Left colon (tissue), 2 donors: ENCODE data around the gene FNDC3A. TPM values are rescaled to one million over a fixed set of nuclear protein-coding genes. Genes with fewer than 3 reads are reported as not detected.
"Not testable (repeated sequence)": the region's sequence is repeated elsewhere in the genome, so short reads cannot be mapped to it uniquely, and the experiment has no call there.

ENCODE experiments used
- ATAC-seq: fragments of 200-7000 bp; cut with Tn5 transposase; one replicate; pipeline ENCODE4 v1.9.1; 2020; ENCODE audit warnings: mild to moderate bottlenecking, moderate library complexity
- DNase-seq, 2 donors: peaks; one replicate each; pipeline ENCODE4 v3.0.0-alpha.2; 2020
- intact Hi-C, 2 donors: fragments of 100-400 bp; cut with DNase I in 1 of 2; cut with micrococcal nuclease in 1 of 2; formaldehyde crosslinking; loops; one replicate each; pipeline versions ENCODE4 v1.11.2 to v1.14.0; 2022; cut with DNase I, micrococcal nuclease
- total RNA-seq, 2 donors: library from RNA; stranded (reverse); fragmentation: NEBNext Ultra II Directional; extraction: Animal tissue kit (Norgen Biotek cat#: 25700); gene quantifications; one replicate each; pipeline ENCODE4 v1.2.1, GENCODE V29; 2021
- donor health status: DM: no; HTN: no; CAD: no.
- donor health status: DM: yes; HTN: yes; CAD: no.

FNDC3A gene
- total RNA-seq, 2 donors from 2014 or later = 43.1 to 49.9 TPM

DNA sequence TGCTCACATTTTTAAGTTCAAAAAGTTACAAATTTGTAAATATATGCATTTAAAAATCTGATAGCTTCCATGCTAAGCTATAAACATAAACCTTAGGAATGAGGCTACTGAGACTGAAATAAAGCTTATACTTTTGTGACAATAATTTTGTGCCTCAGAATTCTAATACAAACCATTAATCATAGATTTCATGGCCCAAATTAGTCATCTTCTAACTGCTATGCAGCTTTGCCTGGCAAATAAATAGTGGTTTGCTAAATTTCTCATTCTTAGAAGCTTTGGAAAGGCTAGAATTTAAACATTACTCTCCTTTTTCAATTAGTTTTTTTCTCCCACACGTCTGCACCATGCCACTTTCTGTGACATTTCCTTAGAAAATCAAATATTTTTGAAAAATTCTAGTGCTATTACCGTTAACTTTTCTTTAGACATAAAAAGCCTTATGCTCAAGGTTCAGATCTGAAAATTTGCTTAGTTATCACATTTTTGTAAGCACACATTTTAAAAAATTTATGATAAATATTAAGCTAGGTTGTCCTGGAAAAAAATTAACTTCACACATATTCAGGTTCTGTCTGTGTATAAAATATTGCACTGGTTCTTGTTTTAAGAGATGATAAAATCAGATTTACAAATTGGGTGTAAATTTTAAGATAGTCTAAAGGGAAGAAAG, 46.9 kb downstream of the FNDC3A start:
- DNase-seq (no peak), ATAC-seq (no peak)
- intact Hi-C loops = no loop called here

DNA sequence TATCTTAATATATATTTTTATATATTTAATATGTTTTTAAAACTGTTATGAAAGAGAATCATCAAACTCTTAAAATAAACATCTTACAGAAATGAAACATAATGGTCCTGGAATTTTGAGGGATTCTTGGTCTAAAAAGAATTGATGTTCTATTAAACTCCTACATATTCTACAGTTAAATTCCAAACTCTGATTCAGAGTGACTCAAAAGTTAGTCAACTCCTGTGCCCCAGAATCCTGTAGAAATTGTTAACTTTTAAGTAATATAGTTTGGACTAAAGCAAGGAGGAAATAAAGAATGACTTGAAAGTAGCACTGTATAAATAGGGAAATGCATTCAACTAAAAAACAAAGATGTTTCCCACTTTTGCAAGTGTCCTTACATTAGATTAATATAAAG, 47.7 kb downstream of the FNDC3A start:
- intact Hi-C loops = no loop called here
- DNase-seq (no peak), ATAC-seq (no peak)

DNA sequence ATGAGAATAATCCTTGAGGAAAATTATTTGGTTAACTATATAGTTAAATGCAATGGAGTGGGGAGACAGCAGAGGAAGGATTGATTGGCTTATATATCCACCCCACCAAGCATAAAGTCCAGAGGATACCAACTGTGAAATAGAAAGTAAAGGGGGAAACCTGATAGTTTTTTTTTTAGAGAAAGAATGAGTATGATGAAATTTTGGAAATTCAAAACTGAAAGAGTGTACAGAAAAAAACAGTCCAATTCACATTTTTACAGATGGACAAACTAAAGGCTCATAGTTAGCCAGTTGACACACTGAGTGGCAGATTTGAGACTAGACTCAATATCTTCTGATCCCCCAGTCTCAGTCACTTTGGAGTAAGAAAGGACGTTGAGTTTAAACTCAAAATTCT, 51.1 kb downstream of the FNDC3A start:
- intact Hi-C loops = no loop called here
- ATAC-seq (no peak), DNase-seq (no peak)

DNA sequence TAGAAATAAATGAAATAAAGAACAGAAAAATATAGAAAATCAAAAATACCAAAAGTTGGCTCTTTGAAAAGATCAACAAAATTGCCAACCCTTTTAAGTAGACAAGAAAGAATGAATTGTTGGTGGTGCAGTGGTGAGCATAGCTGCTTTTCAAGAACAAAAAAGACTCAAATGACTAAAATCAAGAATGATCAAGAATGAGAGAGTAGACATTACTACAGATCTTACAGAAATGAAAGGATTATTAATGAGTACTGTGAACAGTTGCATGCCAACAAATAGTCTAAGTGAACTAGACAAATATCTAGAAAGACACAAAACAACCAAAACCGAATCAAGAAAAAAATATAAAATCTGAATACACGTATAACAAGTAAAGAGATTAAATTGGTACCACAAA, 53.9 kb downstream of the FNDC3A start:
- no peak for ATAC-seq

DNA sequence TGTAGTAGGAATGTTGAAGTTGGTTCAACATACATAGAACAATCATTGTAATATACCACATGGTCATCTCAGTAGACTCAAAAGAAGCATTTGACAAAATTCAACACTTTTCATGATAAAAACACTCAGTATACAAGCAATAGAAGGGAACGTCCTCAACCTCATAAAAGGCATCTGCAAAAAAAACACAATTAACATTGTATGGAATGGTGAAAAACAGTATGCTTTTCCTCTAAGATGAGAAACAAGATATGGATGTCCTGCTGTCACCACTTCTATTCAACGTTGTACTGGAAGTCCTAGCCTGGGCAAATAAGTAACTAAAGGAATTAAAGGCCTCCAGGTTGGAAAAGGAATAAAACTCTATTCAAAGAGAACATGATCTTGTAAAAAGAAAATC, 54.5 kb downstream of the FNDC3A start:
- DNase-seq (no peak), ATAC-seq (no peak)
- intact Hi-C loops = no loop called here

More for the DNA sequence above, 53.9 kb downstream of the FNDC3A start:
- DNase-seq = no peak
- intact Hi-C loops = no loop called here

DNA sequence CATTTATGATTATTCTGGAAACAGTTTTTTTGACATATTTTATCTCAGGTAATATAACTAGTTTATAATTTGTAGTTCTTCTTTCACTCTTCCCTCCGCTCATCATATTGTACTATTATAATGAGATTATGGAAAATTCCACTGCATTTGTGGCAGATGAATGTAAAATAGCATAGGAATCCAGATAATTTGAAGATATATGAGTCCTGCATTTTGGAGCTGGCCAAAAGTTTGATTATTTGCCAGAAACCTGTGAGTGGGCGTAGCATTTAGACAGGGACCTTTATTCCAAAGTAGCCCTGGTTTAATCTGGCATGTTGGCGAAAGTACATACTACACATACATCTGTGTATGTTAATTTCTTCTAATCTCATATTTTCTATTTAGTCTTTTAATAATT, 65.2 kb downstream of the FNDC3A start:
- intact Hi-C loops = no loop called here
- DNase-seq (no peak), ATAC-seq (no peak)

DNA sequence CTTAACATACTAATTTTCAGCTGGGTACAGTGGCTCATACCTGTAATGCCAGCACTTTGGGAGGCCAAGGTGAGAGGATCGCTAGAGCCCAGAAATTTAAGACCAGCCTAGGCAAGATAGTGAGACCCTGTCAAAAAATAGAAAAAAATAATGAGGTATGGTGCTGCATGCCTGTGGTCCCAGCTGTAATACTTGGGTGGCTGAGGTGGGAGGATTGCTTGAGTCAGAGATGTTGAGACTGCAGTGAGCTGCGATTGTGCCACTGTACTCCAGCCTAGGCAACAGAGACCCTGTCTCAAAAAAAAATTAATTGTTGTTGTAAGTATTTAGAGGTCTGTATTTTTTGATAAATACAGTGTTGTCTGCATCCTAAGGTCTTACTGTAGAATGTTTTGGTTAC, 66.8 kb downstream of the FNDC3A start:
- intact Hi-C loops = no loop called here
- ATAC-seq (no peak), DNase-seq (no peak)

DNA sequence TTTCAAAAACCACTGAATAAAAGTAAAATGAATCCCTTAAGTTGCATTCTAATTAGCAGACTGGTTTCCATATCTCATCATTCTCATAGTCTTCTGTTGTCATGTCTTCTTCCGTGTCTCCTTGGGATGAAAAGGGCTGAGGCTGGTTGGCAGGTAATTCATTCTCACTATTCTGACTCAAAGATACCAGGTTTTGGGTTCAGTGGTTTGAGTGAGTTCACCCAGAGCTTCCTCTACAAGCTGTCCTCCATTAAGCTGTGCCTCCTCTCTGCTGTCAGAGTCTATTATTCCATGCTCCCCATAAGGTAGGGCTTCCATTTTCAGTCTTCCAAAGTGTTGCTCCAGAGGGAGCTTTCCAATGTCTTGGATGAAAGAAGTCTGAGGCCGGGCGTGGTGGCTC, 68.3 kb downstream of the FNDC3A start:
- intact Hi-C loops = no loop called here
- no peak for ATAC-seq
- no peak for DNase-seq

DNA sequence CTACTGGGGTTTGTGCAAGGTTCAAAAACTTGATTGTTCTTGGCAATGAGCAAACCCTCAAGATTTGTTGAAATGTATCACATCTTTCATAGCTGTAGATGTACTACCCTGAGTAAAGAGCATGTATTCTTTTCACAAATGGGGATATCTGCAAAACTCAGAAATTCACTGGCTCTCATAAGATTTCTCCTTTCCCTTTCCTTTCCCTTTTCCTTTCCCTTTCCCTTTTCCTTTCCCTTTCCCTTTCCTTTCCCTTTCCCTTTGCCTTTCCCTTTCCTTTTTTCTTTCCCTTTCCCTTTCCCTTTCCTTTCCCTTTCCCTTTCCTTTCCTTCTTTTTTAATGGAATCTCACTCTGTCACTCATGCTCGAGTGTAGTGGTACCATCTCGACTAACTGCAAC, 69.1 kb downstream of the FNDC3A start:
- DNase-seq (no peak), ATAC-seq (no peak)
- intact Hi-C loops = no loop called here

DNA sequence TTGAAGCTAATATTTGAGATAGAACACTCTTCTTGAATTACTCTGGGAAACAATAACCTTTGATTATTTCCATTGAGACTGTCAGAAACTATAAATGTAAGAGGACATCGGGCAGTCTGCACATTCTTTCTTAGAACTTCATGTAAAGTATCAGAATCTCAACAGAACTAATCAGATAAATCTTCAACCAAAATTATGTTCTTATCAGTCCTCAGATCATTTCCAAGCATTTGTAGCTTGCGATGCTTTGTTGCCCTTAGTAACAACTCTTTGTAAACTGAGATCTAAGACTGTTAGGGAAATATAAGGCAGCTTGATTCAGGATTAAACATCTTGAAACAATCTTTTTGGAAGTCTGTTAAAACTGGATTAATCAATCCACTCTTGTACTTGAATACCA, 70.3 kb downstream of the FNDC3A start:
- no peak for DNase-seq
- no peak for ATAC-seq
- intact Hi-C loops = no loop called here

DNA sequence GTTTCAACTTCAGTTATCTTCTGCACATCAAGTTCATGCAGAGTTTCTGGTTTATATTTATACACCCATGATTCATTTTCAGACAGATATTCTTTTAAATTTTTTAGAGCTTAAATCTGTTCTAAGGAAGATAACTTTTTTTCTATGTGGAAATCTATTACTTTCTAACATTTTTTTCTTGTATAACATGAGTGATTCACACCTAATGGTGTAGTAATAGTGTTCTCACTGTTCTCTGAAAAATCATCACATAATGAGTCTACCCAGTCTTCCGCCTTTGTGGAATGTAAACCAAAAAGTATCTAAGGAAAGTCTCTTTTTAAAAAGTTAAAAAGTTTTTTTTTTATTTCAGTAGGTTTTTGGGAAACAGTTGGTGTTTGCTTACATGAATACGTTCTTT, 70.8 kb downstream of the FNDC3A start:
- DNase-seq (no peak), ATAC-seq (no peak)
- intact Hi-C loops = no loop called here

DNA sequence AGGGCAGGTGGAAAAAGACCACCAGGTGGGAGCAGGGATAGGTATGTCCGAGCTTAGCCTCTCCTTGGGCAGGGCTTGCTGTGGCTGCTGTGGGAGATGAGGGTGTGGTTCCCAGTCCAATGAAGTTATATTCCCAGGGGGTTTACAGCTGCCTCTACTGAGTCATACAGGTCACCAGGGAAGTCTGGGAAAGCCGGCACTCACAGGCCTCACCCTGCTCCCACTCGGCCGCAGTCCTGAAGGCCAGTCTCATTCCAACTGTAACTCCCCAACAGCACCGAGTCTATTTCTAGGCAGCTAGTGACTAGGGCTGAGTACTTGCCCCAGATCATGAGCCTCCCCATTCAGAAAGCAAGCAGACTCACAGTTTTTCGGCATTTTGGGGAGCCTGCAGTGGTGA, 77.1 kb downstream of the FNDC3A start:
- ATAC-seq (no peak), DNase-seq (no peak)
- intact Hi-C loops = no loop called here

DNA sequence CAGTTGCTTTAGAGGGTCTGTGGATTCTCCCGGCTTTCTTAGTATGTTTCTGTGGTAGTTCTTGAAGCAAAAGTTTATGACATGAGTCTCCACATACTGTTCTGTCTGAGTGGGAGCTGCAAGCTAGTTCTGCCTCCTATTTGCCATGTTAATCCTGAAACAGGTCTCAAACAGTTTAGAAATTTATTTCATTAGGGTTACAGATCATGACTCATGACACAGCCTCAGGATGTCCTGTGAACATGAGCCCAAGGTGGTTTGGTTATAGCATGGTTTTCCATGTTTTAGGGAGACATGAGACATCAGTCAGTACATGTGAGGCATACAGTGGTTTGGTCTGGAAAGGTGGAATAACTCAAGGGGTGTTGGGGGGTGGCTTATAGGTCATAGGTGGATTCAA, 77.5 kb downstream of the FNDC3A start:
- intact Hi-C loops = no loop called here
- ATAC-seq (no peak), DNase-seq (no peak)

DNA sequence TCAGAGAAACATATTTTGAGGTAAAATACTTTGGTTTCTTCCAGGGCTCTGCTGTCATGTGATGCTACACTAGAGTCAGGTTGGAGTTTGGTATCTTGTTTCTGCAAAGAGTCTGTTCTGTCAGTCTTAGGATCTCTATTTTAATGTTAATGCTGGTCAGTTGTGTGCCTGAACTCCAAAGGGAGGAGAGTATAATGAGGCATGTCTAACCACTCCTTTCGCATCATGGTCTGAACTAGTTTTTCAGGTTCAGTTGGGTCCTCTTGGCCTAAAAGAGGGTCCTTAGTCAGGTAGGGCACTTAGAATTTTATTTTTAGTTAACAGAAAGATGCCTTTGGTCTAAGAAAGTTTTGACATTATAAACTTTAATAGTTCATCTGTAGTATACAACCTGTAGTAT, 78.2 kb downstream of the FNDC3A start:
- ATAC-seq = no peak

DNA sequence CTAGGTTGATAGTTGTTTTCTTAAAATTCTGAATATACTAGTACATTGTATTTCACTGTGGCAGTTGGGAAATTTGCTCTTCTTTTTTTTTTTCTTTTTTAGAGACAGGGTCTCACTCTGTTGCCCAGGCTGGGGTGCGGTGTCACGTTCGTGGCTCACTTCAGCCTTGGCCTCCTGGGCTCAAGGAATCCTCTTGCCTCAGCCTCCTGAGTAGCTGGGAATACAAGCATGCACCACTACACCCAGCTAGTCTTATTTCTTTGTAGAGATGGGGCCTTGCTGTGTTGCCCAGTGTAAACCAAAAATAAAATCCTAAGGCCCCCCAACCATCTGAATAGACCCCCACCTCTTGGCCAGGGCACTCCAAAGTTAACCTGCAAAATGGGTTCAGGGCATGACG, 79.3 kb downstream of the FNDC3A start:
- no peak for DNase-seq
- no peak for ATAC-seq
- intact Hi-C loops = no loop called here

More for the DNA sequence above, 78.2 kb downstream of the FNDC3A start:
- intact Hi-C loops = no loop called here
- DNase-seq = no peak

DNA sequence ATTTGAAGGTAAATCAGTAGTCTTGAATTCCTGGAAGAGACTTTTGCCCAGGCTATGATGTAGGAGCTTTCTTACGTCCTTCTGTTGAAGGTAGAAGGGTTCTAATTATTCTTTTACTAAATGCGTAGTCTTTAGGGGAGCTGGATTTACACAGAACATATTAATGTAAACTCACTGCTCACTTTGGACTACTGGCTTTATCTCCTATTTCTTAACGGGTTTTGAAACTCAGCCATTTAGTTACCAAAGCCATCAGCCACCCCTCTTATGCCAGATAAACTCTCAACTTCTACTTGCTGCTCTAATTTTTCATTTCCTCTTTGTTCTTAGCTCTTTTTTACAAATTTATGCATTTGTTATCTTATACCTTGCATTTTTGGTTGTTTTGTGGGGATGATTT, 81.5 kb downstream of the FNDC3A start:
- DNase-seq (no peak), ATAC-seq (no peak)
- intact Hi-C loops = no loop called here

DNA sequence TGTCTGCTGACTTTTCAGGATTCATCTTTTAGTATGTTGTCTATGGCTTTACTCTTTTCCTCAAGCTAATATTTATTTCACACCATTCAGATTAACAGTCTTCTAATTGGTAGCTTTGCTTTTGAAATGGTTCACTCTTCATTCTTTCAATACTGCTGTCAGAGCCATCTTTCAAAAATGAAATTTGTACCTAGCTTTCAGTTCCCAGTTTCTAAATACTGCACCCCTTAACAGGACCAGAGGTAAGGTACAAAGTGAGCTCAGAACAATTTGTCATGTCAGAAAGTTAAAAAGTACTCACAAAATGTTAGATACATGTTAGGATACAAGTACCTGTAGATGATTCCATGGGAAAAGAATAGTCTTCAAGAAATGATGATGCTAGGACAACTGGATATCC, 83.0 kb downstream of the FNDC3A start:
- ATAC-seq (no peak), DNase-seq (no peak)
- intact Hi-C loops = no loop called here

DNA sequence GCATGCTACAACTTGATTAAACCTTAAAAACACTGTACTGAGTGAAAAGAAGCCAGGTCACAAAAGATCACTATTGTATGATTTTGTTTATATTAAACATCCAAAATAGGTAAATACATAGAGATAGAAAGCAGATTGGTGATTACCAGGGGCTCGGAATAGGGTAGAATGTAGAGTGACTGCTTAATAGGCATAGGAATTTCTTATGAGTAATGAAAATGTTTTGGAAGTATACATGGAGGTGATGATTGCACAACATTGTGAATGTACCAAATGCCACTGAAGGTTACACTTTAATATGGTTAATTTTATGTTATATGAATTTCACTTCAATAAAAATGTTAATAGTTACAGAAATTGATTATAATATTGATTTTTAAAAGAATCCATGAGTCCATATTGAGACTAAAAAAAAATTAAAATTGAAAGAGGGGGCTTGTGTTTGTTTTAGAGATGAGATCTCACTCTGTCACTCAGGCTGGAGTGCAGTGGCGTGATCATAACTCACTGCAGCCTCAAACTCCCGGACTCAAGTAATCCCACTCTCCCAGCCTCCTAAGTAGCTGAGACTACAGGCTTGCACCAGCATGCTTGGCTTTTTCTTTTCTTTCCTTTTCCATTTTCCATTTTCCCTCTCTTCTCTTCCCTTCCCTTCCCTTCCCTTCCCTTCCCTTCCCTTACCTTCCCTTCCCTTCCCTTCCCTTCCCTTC, 85.1 kb downstream of the FNDC3A start:
- DNase-seq (no peak), ATAC-seq (no peak)
- intact Hi-C loops = no loop called here

DNA sequence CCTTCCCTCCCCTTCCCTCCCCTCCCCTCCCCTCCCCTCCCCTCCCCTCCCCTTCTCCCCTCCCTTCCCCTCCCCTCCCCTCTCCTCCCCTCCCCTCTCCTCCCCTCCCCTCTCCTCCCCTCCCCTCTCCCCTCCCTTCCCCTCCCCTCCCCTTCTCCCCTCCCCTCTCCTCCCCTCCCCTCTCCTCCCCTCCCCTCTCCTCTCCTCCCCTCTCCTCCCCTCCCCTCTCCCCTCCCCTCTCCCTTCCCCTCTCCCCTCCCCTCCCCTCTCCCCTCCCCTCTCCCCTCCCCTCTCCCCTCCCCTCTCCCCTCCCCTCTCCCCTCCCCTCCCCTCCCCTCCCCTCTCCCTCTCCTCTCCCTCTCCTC, 85.7 kb downstream of the FNDC3A start:
- intact Hi-C loops, ATAC-seq, DNase-seq: not testable (repeated sequence)

DNA sequence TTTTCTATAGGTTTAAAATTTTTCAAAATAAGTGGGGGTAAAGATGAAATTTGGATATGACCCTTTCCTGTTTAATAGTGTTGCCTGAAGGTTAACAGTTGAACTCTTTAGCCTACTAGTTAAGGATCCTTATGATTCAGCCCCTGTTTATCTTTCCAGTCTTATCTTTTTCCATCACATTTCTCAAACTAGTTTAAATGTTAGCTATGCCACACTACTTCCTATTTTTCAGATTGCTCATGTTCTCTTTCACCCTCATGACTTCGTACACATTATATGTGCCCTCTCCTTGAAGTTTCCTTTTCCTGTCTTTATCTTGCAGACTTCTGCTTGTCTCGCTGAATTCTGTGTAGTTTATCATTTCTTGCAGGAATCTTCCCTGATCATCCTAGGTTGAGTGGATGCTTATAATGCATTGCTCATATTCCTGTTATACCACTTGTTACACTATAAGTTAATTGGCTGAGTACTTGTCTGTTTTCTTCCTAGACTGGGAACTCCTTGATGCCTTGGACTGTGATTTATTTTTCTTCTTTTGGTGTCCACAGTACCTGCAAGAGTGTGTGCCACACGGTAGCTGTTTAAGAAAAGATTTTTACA, 86.7 kb downstream of the FNDC3A start:
- intact Hi-C loops = no loop called here
- no peak for ATAC-seq
- DNase-seq = no peak

DNA sequence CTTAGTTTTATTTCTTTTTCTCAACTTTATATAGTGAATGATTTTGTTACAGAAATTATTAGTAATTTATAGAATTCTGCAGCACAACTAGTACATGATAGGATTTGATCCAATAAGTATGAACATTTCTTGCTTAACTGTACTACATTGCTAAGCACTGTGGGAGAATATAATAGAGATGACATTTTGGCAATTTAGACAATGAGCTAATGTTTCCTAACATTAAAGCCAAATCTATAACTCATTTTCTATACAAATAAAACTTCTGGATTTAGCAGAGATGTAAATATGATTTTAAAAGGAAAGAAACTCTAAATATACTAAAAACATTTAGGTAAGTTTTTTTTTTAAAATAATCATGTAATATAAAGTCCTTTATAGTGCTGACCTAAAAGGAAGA, 87.3 kb downstream of the FNDC3A start:
- DNase-seq = no peak
- intact Hi-C loops = no loop called here
- ATAC-seq = no peak
